Measurements from ENCODE around the gene ST8SIA5. TPM values are rescaled to one million over a fixed set of nuclear protein-coding genes. Genes with fewer than 3 reads are reported as not detected.

Gene ST8SIA5
- total RNA-seq, 1 experiment from 2014 or later: not detected

- no peak for DNase-seq (ENCODE audit: unreplicated experiment)
- ChIA-PET CTCF (no interaction called here), POLR2A (no interaction called here)
- Mint-ChIP-seq H3K9me3 (ENCODE audit: unreplicated experiment) (no peaks in the 10 kb centered on the region), H3K36me3 (ENCODE audit: insufficient read depth, unreplicated experiment) (no peaks in the 10 kb centered on the region), H3K4me1 (ENCODE audit: insufficient read depth, unreplicated experiment) (peaks cover 4% of the 10 kb centered on the region), H3K27ac (ENCODE audit: low read depth, unreplicated experiment) (no peak overlapping the region), H3K4me3 (ENCODE audit: unreplicated experiment) (no peak overlapping the region), H3K27me3 (ENCODE audit: insufficient read depth, unreplicated experiment) (peaks cover 40% of the 10 kb centered on the region)
- intact Hi-C loops (cut with micrococcal nuclease): no loop called here
- no peak for TF ChIP-seq CTCF (IDR thresholded peaks at IDR 0.05; ENCODE audit: unreplicated experiment)
- no TSS peak for BruUV-seq (replicated peaks)
Measured at GRCh38 chr18:46716827-46717226, 40.0 kb downstream of the ST8SIA5 start.

GRCh38 chr18:46716336-46716735, 40.5 kb downstream of the ST8SIA5 start:
- BruUV-seq (replicated peaks): no TSS peak
- H3K27ac Mint-ChIP-seq (ENCODE audit: low read depth, unreplicated experiment): no peak overlapping the region
- POLR2A ChIA-PET: no interaction called here

GRCh38 chr18:46715062-46715461, 41.8 kb downstream of the ST8SIA5 start:
- no peaks in the 10 kb centered on the region for H3K36me3 Mint-ChIP-seq (ENCODE audit: insufficient read depth, unreplicated experiment)
- no peak overlapping the region for H3K4me3 Mint-ChIP-seq (ENCODE audit: unreplicated experiment)
- ChIA-PET CTCF (interaction anchor here (0.6 to 1.5 kb wide), 3 partner anchors 9 to 490 kb away, joined by 3 read pairs; no protein-coding TSS in a partner anchor), POLR2A (no interaction called here)
- H3K9me3 Mint-ChIP-seq (ENCODE audit: unreplicated experiment): no peaks in the 10 kb centered on the region
- H3K27ac Mint-ChIP-seq (ENCODE audit: low read depth, unreplicated experiment): no peak overlapping the region
- BruUV-seq (replicated peaks): no TSS peak
- no peak for DNase-seq (ENCODE audit: unreplicated experiment)
- peaks cover 4% of the 10 kb centered on the region for H3K4me1 Mint-ChIP-seq (ENCODE audit: insufficient read depth, unreplicated experiment)
- intact Hi-C loops (cut with micrococcal nuclease): no loop called here
- H3K27me3 Mint-ChIP-seq (ENCODE audit: insufficient read depth, unreplicated experiment): peaks cover 22% of the 10 kb centered on the region
- TF ChIP-seq CTCF (IDR thresholded peaks at IDR 0.05; ENCODE audit: unreplicated experiment): no peak

More at GRCh38 chr18:46716336-46716735, 40.5 kb downstream of the ST8SIA5 start:
- Mint-ChIP-seq H3K4me1 (ENCODE audit: insufficient read depth, unreplicated experiment) (peaks cover 4% of the 10 kb centered on the region), H3K4me3 (ENCODE audit: unreplicated experiment) (no peak overlapping the region), H3K27me3 (ENCODE audit: insufficient read depth, unreplicated experiment) (peaks cover 35% of the 10 kb centered on the region), H3K36me3 (ENCODE audit: insufficient read depth, unreplicated experiment) (no peaks in the 10 kb centered on the region), H3K9me3 (ENCODE audit: unreplicated experiment) (no peaks in the 10 kb centered on the region)
- no peak for TF ChIP-seq CTCF (IDR thresholded peaks at IDR 0.05; ENCODE audit: unreplicated experiment)
- intact Hi-C loops (cut with micrococcal nuclease): no loop called here
- no peak for DNase-seq (ENCODE audit: unreplicated experiment)
- CTCF ChIA-PET: interaction anchor here (1.5 kb wide), 1 partner anchor 8 kb away, joined by 3 read pairs; no protein-coding TSS in a partner anchor

GRCh38 chr18:46712406-46712805, 44.4 kb downstream of the ST8SIA5 start:
- no peak overlapping the region for H3K4me3 Mint-ChIP-seq (ENCODE audit: unreplicated experiment)
- TF ChIP-seq CTCF (IDR thresholded peaks at IDR 0.05; ENCODE audit: unreplicated experiment): no peak
- intact Hi-C loops (cut with micrococcal nuclease): no loop called here
- peaks cover 2% of the 10 kb centered on the region for H3K4me1 Mint-ChIP-seq (ENCODE audit: insufficient read depth, unreplicated experiment)
- H3K27me3 Mint-ChIP-seq (ENCODE audit: insufficient read depth, unreplicated experiment): peaks cover 11% of the 10 kb centered on the region
- no peak for DNase-seq (ENCODE audit: unreplicated experiment)
- no peaks in the 10 kb centered on the region for H3K36me3 Mint-ChIP-seq (ENCODE audit: insufficient read depth, unreplicated experiment)
- POLR2A ChIA-PET: interaction anchor here (0.6 kb wide), 1 partner anchor 60 kb away, joined by 3 read pairs; no protein-coding TSS in a partner anchor
- H3K9me3 Mint-ChIP-seq (ENCODE audit: unreplicated experiment): no peaks in the 10 kb centered on the region
- CTCF ChIA-PET: no interaction called here
- H3K27ac Mint-ChIP-seq (ENCODE audit: low read depth, unreplicated experiment): no peak overlapping the region
- BruUV-seq (replicated peaks): no TSS peak

Measured in MCF 10A (cell line).